SK-MEL-5 (cell line): ENCODE results near the gene CAMTA1. TPM values are rescaled to one million over a fixed set of nuclear protein-coding genes. Genes with fewer than 3 reads are reported as not detected.
A peak's percentile ranks its signal among the peaks of the same experiment; 100 is the strongest.

ENCODE experiments used
- DNase-seq: peaks from one replicate; pipeline ENCODE4 v3.0.0-alpha.2; 2016; ENCODE audit warnings: low read depth, low spot score
- in situ Hi-C: cut with HindIII; loops from 2 replicates; pipeline ENCODE4 v1.10.0; 2016; ENCODE audit warnings: low sequenced_read_pairs, high pct_unique_total_duplicates, low pct_unique_long_range_greater_than_20kb
- total RNA-seq: library from RNA; depleted of rRNA; stranded (reverse); fragments of >200 nt; shearing (Covaris generic); gene quantifications from 2 replicates; pipeline ENCODE4 v1.2.3, GENCODE V29; 2014

CAMTA1 gene
- total RNA-seq, 1 experiment from 2014 or later: 47.4 TPM

GRCh38 chr1:6985549-6986276 lies 200.5 kb downstream of the CAMTA1 start:
- no peak for DNase-seq
- in situ Hi-C loops: no loop called here

- DNase-seq: no peak
- in situ Hi-C loops: no loop called here
Measured at GRCh38 chr1:6986281-6986680, 201.0 kb downstream of the CAMTA1 start.

GRCh38 chr1:6987940-6988339 lies 202.7 kb downstream of the CAMTA1 start:
- in situ Hi-C loops: no loop called here

GRCh38 chr1:6988796-6989195 lies 203.5 kb downstream of the CAMTA1 start:
- in situ Hi-C loops: no loop called here

More at GRCh38 chr1:6987940-6988339, 202.7 kb downstream of the CAMTA1 start:
- no peak for DNase-seq

DNA sequence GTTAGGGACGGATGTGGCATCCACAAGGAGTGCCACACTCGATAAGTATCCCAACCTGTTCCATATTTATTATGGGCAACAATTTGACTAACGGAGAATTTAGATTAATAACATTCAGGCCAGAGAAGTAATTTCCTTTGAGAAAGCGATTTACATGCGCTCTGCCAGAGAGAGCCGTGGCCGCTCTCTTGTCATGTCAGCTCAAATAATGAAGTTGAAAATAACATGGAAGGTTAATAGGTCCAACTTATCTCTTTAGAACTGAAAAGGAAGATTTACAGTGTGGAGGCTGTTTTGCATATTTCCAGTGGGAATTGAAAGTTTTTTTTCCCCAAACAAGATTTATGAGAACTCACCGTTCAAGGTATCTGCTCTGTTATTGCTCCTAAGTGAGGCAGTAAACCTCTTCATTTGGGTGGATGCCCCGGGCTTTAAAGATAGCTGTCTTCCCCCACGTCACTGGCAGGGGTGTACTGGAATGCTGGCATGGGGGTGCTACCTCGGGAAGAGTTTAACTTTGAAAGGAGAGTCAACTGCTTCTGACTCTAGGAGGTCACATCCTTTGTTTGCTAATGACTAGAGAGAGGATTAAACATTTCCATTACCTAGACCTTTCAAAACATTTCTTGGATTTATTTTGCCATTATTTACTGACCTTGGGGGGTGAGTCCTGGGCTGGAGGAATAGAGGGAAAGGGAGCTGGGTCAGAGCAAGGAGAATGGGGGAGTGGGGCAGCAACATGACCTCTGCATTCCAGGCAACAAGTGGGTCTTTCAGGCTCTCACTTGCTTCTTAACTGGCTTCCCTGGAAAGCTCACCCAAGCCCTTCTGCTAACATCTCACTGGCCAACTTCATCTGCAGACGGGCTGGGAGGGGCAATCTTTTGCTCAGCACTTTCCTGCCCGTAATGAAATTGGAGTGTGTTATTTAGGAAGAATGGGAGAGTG lies 204.2 kb downstream of the CAMTA1 start:
- in situ Hi-C loops: no loop called here
- DNase-seq: no peak

More at GRCh38 chr1:6988796-6989195, 203.5 kb downstream of the CAMTA1 start:
- no peak for DNase-seq

DNA sequence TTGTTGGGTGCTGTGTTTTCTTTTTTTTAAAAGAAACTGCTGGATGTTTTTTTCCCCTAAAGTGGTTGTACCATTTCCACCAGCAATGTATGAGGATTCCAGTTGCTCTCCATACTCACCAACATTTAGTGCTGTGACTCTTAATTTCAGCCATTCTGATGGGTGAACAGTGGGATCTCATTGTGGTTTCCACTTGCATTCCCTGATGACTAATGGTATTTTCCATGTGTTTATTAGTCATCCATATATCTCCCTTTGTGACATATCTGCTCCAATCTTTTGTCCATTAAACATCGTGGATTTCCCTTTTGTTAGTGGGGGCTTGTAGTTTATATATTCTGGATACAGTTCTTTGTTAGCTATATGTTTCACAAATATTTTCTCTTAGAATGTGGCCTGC lies 206.0 kb downstream of the CAMTA1 start:
- in situ Hi-C loops: no loop called here
- DNase-seq: peak; percentile 30

- no peak for DNase-seq
- in situ Hi-C loops: no loop called here
Measured at GRCh38 chr1:6995789-6996188, 210.5 kb downstream of the CAMTA1 start.

DNA sequence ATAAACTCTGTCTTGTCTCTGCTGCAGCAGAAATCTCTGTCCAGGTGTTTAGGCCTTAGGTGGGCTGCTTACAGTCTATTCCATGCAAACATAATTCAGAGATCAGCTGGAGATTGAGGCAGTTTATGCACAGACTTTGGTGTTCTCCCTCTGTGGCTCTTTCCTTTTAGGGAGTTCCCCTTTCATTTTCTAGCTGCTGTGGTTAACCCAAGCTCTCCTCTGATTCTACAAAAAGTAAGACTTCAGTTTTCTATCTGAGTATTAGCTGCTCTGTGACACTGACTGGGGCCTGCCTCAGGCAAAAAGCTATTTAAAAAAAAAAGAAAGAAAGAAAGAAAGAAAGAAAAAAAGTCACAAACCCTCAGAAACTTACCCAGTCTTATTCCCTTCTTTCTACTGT lies 211.1 kb downstream of the CAMTA1 start:
- in situ Hi-C loops: no loop called here
- DNase-seq: no peak

DNA sequence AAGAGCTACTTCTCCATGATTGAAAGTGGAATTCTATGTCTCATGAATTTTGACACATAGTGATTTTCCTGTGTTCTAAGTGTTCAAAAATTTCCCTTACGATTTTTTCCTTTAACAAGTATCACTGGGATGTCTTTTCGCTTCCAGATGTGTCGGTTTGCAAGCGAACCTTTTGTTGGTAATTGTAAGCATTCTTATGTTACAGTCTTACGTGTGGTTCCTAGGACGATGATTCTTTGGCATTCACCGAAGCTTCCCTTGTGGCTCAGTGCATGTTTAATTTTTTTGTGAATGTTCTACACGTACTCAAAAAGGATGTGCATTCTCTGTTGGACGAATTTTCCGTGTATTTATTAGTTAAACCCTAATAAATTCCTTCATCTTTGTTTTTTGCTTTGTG lies 211.6 kb downstream of the CAMTA1 start:
- DNase-seq: no peak
- in situ Hi-C loops: no loop called here

GRCh38 chr1:6998267-6998666 lies 213.0 kb downstream of the CAMTA1 start:
- peak; percentile 21 for DNase-seq
- in situ Hi-C loops: no loop called here

DNA sequence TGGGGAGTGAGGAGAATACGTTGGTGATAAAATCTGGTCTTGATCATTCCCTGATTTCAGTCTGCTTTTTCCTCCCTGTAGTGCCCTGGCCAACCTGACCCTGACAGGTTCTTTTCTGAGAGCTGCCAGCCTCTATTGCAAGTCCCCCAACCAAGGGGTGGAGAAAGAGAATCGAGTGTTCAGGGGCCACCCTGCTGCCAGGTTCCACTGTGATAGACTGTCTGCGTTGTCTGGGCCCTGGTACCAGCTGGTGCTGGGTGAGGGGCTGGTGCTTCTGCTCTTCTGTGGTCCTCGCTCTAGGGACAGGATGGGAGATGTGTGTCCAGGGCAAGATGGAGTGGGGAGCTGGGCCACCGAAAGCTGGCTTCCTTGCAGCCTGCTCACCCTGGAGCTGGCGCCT lies 214.6 kb downstream of the CAMTA1 start:
- DNase-seq: no peak
- in situ Hi-C loops: no loop called here

DNA sequence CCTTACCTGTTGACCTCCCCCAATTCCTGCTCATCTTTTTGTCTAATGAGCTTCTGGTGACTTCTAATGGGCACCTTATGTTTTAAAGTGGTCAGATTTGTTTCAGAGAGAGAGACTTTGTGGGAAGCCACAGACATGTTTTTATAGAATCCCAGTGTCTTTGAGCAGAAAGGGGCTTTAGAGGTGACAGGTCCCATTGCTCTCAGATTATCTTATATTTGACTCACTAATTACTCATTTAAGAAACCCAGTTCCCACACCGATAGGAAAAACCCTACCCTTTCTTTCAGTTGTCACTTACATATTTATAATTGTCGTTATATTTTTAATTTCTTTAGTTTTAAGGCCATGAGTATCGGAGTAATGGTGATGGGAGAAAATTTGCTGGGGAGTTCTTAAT lies 215.5 kb downstream of the CAMTA1 start:
- in situ Hi-C loops: no loop called here
- DNase-seq: no peak

GRCh38 chr1:7002728-7003127 lies 217.5 kb downstream of the CAMTA1 start:
- in situ Hi-C loops: no loop called here
- DNase-seq: no peak

GRCh38 chr1:7003676-7004075 lies 218.4 kb downstream of the CAMTA1 start:
- in situ Hi-C loops: no loop called here
- no peak for DNase-seq

DNA sequence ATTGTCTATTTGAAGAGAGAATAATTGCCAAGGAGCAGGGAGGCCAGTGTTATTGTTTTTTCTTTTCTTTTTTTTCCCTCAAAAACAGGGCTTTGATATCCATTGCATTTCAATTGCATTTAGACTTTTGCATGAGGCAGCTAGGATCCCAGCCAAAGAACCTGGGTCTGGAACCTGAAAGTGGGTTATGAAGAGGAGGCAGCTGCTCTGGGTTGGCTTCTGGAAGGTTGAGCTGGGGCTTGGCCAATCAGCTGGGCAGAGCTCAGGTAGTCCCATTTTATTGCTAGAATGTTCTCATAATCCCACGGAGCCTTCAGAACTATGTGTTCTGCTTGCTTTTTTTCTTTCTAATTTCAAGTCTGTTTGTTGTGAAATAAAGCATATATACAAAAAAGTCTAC lies 218.9 kb downstream of the CAMTA1 start:
- in situ Hi-C loops: no loop called here
- no peak for DNase-seq

DNA sequence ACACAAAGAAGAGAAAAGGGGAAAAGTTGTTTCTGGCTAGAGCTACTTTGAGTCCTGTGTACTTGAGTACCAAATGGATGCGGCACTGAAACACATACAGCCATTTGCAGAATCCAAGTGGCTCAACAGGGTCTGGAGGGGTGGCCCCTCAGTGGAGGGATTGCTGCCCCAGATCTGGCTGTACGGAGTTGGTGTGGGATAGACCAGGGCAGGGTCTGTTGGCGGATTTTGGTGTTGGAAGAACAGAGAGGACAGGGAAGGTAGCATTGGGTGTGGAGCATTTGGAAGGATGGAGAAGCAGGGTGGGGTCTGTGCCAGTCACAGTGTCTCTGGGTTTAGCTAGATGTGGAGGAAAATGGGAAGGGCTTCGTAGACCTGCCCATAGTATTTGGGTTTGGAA lies 220.5 kb downstream of the CAMTA1 start:
- DNase-seq: no peak
- in situ Hi-C loops: no loop called here

DNA sequence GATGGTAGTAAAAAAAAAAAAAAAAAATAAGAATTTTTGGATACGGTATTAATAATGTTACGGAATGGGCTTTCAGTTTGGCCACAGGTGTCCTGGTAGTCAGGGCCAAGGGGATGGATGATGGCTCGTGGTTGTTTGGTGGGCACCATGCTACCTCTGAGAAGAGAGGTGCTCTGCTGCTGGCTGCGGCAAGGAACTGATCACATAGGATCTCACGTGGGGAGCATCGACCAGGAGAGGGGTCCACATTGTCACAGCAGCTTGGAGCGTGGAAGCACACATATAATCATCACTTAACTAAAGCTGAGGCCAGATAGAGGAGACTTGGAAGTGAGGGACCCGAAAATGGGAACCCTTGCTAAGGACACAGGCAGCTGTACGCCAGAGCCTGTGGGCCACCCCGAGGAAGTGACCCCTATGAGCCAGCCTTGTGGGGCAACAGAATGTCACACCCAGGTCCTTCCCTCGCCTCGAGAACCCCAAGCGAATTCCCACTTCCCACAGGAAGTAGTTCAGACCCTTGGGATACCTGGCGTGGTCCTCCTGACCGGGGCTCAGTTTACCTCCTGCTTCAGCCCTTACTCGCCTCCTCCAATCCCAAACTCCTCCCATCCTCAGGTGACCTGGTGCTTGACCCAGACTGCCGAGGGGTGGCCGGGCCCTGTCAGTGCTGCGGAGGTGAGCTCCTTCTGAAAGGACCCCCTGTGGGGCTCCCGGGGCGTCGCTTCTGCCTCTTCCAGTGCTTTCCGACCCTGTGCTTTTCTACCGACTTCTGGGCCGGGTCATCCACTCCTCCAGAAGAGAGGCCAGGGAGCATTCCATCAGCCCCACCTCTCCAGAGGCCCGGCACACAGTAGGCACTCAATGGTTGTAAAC lies 222.0 kb downstream of the CAMTA1 start:
- in situ Hi-C loops: no loop called here
- DNase-seq: no peak

DNA sequence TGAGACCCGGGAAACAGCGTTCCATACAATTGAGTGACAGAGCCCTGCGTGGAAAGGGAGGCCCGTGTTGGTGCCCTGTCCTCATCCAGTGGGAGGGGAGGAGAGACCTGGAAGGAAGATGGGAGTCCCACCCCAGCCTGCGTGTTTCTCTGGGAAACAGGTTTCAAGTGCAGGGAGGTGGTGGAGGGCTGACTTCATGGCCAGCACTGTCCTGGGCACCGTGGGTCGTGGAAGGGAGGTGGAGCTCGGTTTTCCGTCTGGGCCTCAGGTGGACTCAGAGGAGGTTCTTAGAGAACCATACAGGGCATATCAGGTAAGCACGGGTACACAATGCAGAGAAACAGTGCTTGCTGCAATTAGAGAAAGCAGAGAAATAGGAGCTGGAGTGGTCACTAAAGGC lies 222.6 kb downstream of the CAMTA1 start:
- DNase-seq: no peak
- in situ Hi-C loops: no loop called here
